Amygdala (tissue), 56 donors: ENCODE measurements around the gene PPP1CC.
"Not testable (repeated sequence)": the region's sequence is repeated elsewhere in the genome, so short reads cannot be mapped to it uniquely, and the experiment has no call there.

Experiments
- DNase-seq, 56 donors: peaks; one replicate each; lab custom pipeline; 2025; lab: John Stamatoyannopoulos, UW

PPP1CC gene

DNA sequence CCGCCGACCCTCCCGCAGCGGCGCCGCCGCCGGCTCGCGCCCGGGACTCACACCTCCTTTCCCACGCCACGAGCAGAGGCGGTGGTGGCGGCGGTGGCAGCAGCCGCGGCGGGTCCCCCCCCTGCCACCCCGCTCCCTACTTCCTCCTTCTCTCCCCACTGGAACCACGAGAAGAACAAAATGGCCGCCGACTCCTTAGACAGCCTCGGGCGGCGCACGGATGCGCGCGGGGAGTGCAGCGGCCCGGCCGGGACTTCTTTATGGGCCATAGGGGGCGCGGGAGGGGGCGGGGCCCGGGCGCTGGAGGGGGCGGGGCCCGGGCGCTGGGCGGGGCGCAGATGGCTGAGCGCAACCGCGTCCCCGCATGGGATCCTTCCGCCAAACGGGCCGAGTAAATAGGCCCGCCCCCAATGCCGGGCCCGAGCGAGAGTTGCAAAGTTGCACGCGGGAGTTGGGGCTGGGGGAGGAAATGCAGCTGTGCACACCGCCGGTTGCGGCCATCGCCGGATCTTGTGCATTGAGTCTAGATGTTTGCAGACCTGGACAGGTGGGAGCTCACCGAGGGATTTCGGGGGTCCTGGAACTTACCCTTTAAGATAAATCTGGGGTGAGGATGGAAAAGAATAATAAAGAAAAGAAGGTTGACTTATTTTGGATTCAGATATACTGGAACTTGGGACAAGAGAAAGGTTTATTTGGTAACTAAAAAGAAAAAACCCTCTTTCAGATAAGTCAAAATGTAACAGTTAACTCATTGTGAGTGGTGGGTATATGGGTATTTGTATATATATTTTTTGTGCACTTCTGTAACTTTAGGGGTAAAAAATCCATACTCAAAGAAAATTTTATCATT lies at the start of gene PPP1CC:
PPP1CC (minus strand) TSS at position 174 of the 853 bp plus-strand sequence. CDS start 184 bp downstream, outside the sequence.
- peak; percentile 37 to 95 (median 85) for DNase-seq

- no peak for DNase-seq
Observed at GRCh38 chr12:110791589-110791988, 48.9 kb upstream of the PPP1CC start.

- DNase-seq = no peak
Observed at GRCh38 chr12:110790301-110790700, 47.6 kb upstream of the PPP1CC start.

DNA sequence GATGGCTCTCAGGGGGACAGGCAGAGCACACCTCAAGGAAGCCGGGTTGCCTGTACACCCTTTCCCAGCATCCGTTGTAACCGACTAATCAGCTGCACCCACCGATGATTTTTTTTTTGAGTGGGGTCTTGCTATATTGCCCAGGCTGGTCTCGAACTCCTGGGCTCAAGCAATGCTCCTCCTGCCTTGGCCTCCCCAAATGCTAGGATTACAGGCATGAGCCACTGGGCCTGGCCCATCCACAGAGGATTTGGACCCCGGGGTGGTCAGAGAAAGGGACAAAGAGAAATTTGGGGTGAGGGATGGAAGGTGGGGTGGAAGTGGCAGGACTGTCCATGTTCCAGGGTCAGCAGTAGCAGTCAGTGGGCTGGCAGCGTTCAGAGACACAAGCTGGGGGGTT lies 43.3 kb upstream of the PPP1CC start:
- no peak for DNase-seq

DNA sequence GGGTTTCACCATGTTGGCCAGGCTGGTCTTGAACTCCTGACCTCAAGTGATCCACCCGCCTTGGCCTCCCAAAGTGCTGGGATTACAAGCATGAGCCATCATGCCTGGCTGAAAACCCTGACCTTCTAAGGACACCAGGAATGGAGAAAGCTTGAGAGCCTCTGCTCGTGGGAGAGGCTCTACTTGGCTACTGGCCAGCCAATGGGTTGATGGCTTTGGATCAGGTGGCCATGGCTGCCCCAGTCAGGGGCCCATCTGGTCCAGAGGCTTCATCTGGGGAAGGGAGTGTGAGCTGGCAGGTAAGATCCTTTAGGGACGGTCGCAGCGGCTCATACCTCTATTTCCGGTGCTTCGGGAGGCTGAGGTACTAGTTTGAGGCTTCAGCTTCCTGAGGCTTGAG lies 42.5 kb upstream of the PPP1CC start:
- no peak for DNase-seq

DNA sequence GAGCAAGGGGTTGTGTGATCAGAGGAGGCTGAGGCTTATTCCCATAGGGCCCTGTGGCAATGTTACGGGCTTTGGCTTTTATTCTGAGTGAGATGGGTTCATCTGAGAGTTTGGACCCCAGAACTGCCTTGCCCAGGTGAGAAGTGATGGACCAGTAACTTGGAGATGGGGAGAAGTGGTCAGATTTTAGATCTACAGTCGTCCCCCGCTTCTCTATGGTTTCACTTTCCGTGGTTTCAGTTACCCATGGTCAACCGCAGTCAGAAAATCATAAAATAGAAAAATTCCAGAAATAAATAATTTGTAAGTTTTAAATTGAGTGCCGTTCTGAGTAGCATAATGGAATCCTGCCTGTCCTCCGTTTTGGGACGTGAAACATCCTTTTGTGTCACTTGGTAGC lies 40.2 kb upstream of the PPP1CC start:
- no peak for DNase-seq

GRCh38 chr12:110782094-110782493 lies 39.4 kb upstream of the PPP1CC start:
- DNase-seq = no peak

- no peak for DNase-seq
Observed at GRCh38 chr12:110780448-110780847, 37.8 kb upstream of the PPP1CC start.

DNA sequence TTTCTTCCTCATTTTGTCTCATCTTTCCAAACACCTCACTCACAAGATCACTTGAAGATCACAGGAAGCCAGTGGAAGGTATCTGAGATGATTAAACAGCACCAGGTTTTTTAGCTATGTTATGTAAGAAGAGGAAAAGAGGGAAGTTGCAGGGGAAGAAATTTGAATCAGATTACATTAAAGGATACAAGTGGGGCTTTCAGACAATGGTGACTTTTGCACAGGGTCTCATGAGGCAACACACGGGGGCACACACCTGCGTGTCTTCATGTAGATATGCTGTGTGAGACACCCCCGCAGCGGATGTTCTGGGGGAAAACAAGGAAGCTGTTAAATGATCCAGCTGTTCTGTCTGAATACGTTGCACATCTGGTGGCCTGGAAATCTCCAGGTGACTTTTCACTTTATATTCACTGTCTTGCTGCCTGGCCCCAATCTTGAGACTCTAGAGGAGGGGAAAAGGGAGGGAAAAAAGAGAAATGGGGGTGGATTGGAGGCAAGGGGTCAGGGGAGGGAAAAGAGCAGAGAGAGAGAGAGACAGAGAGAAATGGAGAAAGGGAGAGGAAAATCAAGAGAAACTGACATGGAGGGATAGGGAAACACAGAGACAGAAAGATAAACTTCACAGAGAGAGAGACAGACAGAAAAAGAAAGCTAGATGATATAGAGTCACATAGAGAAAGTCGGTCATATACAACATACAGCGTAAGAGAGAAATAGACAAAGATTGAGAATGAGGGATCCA lies 36.3 kb upstream of the PPP1CC start:
- no peak for DNase-seq

DNA sequence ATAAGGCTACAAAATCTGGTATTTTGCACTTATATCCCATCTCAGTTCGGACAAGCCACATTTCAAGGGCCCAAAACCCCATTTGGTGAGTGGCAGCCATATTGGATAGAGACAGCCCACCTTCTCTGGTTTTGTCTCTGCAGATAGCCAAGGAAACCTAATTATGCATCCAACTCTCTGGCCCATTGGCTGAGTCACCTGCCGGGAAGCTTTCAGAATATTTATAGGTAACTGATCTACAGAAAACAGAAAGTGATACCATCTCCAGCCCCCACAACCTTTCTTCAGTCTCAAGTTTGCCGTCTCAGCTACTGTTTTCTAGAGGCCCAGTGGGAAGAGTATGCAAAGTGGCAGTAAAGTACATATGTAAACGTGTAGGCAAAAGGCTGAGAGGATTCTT lies 33.7 kb upstream of the PPP1CC start:
- no peak for DNase-seq

- no peak for DNase-seq
Observed at GRCh38 chr12:110775997-110776396, 33.3 kb upstream of the PPP1CC start.

DNA sequence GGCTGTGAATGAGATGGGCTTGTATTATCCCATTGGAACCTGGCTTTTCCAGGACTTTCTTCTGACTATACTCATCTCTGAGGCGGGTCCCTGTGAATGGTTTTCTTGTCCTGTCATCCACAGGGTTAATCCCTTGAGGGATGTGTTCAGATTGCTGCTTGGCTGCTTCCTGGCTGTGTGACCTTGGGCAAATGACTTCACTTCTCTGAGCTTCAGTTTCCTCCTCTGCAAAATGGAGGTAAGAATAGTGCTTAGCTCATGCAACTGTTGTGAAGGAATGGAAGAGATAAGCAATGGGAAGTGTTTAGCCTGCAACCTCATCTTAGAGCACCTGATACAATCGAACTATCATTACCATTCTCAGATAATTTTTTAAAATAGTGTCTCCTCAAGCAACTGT lies 32.1 kb upstream of the PPP1CC start:
- no peak for DNase-seq

DNA sequence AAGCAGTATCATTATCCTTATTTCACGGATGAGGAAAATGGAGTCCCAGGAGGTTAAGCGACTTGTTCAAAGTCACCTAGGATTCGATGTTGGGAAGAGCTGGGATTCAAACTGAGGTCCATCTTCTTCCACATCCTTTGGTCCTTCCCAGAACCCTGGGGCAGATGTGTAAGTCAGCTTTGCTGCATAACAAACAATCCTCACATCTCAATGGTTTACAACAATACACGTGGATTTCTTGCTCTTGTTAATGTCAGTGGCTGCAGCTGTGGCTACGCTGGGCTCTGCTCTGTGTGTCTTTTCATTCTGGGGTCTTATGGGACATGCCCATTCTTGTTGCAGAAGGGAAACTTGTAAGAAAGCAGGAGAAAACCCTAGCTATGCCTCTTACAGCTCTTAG lies 26.3 kb upstream of the PPP1CC start:
- DNase-seq = no peak

DNA sequence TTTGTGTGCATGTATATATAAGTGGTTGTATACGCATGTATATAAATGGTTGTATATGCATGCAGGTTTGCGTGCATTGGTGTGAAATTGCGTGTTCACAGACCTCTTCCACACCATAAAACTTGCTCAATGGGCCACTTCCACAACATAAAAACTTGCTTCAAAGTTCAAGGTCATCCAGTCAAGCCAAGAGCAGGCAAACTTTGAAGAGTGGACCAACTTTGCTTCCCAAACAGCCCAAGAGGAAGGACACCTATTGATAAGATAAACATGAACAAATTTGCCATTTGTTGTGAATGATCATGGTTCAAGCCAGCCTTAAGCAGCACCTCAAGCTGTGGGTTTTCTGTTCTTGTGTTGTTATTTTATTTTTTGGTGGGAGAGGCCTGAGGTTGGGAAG lies 25.2 kb upstream of the PPP1CC start:
- DNase-seq = no peak

GRCh38 chr12:110766311-110767154 lies 23.8 kb upstream of the PPP1CC start:
- no peak for DNase-seq

DNA sequence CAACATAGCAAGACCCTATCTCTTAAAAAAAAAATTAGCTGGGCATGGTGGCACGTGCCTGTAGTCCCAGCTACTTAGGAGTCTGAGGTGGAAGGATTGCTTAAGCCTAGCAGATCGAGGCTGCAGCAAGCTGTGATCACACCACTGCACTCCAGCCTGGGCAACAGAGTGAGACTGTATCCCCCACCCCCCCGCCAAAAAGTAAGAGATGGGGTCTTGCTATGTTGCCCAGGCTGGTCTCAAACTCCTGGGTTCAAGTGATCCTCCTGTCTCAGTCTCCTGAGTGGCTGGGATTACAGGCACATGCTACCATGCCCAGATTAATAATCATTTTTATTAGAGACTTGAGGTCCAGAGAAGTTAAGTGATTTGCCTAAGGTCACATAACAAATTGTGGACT lies 22.9 kb upstream of the PPP1CC start:
- DNase-seq = not testable (repeated sequence)

DNA sequence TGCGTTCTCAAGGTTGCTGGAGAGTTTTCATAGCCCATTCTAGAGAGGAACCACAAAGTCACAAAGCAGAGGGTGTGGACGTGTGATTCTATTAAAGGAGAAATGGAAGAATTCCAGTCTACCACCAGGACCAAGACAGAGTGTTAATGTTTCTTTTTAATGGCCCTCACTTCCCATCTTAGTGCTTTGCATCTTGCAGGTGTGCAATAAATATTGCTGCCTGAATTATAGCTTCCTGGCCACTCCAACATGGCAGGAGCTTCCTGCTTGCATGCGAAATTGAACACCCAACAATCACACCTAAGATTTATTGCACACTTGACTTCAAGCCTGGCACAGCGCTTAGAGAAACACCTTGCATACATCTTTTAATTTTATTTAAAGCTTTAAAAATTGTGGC lies 22.4 kb upstream of the PPP1CC start:
- DNase-seq = no peak

GRCh38 chr12:110763583-110763982 lies 20.9 kb upstream of the PPP1CC start:
- no peak for DNase-seq

GRCh38 chr12:110762891-110763290 lies 20.2 kb upstream of the PPP1CC start:
- no peak for DNase-seq

- DNase-seq = no peak
Observed at GRCh38 chr12:110760204-110760609, 17.5 kb upstream of the PPP1CC start.

DNA sequence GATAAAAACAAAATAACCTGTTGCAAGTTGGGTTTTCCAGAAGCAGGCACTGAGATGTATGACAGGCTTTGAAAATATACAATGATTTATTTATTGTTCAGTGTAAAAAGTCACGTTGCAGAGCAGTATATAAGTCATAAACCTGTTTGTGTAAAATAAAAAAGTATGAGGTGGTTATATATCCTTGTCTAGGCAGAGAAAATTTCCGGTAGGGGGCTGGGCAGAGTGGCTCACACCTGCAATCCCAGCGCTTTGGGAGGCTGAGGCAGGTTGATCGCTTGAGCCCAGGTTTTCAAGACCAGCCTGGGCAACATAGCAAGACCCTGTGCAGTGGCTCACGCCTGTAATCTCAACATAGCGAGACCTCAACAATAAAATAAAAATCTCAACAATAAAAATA lies 16.2 kb upstream of the PPP1CC start:
- DNase-seq = no peak
